AG04450 (cell line): Measurements from ENCODE around the gene BANF2. TPM values are rescaled to one million over a fixed set of nuclear protein-coding genes. Genes with fewer than 3 reads are reported as not detected.

Experiments
- CTCF ChIA-PET: fragments of 300-600, 350-600 bp; formaldehyde crosslinking; extraction: SDS; loops from one replicate; lab custom pipeline; 2022; ENCODE audit warnings: antibody characterized with exemption, inconsistent platforms; lab: Charles Lee
- POLR2A ChIA-PET: fragments of 350-600 bp; formaldehyde crosslinking; extraction: SDS; loops from one replicate; lab custom pipeline; 2021; ENCODE audit warnings: antibody characterized with exemption, inconsistent platforms; lab: Yijun Ruan, JAX
- DNase-seq: peaks from one replicate; pipeline ENCODE4 v3.0.0-alpha.2; 2011; ENCODE audit warnings: low read depth, low spot score
- H3K27ac ChIP-seq: one replicate; pipeline ENCODE4 v1.5.1; 2012; ENCODE audit warnings: low read depth, low read length, control low read depth
- H3K27me3 ChIP-seq: one replicate; pipeline ENCODE4 v1.6.0; 2012; ENCODE audit warnings: low read length; ENCODE audit not compliant: control insufficient read depth, insufficient read depth
- H3K4me3 ChIP-seq: 2 replicates; pipeline ENCODE4 v1.5.1; 2011; ENCODE audit warnings: mild to moderate bottlenecking, low read depth, low read length, control low read depth
- H3K9me3 ChIP-seq: 2 replicates; pipeline ENCODE4 v1.5.1; 2012; ENCODE audit warnings: low read length; ENCODE audit not compliant: control insufficient read depth, insufficient read depth
- polyA plus RNA-seq: library from polyadenylated mRNA; depleted of rRNA; stranded (reverse); fragments of >200 nt; gene quantifications from 2 replicates; pipeline ENCODE4 v1.2.3, GENCODE V29; 2011
- TF ChIP-seq, protein P1 (sequence below): IDR thresholded peaks from 2 replicates; pipeline ENCODE4 v1.5.1; 2011; ENCODE audit warnings: low read depth, low read length, control low read depth, inconsistent platforms

Gene BANF2
- polyA plus RNA-seq, 1 experiment = not detected

GRCh38 chr20:17743677-17744076 lies 43.9 kb downstream of the BANF2 start:
- Histone ChIP-seq H3K27me3 (no peaks in the 10 kb centered on the region), H3K9me3 (peaks cover 3% of the 10 kb centered on the region), H3K27ac (no peak overlapping the region), H3K4me3 (no peak overlapping the region)
- DNase-seq = no peak
- ChIA-PET POLR2A (interaction anchor here (1.2 kb wide), 1 partner anchor 61 kb away, joined by 4 read pairs; the partner anchor contains the start of gene RRBP1), CTCF (no interaction called here)
- TF ChIP-seq, protein P1, sequence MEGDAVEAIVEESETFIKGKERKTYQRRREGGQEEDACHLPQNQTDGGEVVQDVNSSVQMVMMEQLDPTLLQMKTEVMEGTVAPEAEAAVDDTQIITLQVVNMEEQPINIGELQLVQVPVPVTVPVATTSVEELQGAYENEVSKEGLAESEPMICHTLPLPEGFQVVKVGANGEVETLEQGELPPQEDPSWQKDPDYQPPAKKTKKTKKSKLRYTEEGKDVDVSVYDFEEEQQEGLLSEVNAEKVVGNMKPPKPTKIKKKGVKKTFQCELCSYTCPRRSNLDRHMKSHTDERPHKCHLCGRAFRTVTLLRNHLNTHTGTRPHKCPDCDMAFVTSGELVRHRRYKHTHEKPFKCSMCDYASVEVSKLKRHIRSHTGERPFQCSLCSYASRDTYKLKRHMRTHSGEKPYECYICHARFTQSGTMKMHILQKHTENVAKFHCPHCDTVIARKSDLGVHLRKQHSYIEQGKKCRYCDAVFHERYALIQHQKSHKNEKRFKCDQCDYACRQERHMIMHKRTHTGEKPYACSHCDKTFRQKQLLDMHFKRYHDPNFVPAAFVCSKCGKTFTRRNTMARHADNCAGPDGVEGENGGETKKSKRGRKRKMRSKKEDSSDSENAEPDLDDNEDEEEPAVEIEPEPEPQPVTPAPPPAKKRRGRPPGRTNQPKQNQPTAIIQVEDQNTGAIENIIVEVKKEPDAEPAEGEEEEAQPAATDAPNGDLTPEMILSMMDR = no peak

DNA sequence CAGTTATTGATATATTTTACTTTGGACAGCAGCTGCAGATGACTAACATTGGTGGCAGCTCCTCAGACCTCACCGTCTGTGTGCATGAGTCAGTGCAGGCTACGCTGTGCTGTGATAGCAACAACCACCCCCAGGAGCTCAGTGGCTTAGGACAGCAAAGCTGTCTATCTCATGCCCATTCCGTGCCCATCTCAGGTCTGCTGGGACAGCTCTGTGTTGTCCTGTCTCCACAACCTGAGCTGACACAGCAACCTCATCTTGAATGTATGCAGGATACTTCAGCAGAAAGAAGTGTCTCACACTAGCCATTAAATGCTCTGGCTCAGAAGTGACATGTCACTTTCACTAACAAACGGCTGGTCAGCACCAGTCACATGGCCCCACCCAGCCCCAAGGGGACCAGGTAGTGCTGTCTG lies 47.7 kb downstream of the BANF2 start:
- CTCF ChIA-PET = interaction anchor here (0.9 to 1.7 kb wide), 4 partner anchors 75 to 191 kb away, joined by 3 to 5 read pairs (median 3); no protein-coding TSS in a partner anchor
- H3K4me3 ChIP-seq = no peak overlapping the region

GRCh38 chr20:17748279-17748678 lies 48.5 kb downstream of the BANF2 start:
- TF ChIP-seq, protein P1 = no peak
- H3K9me3 ChIP-seq = no peaks in the 10 kb centered on the region
- POLR2A ChIA-PET = interaction anchor here (1.4 kb wide), 1 partner anchor 66 kb away, joined by 3 read pairs; the partner anchor contains the start of gene RRBP1
- peaks cover 1% of the 10 kb centered on the region for H3K27me3 ChIP-seq
- H3K4me3 ChIP-seq = no peak overlapping the region
- no peak for DNase-seq
- CTCF ChIA-PET = interaction anchor here (1.7 kb wide), 1 partner anchor 191 kb away, joined by 5 read pairs; no protein-coding TSS in a partner anchor
- H3K27ac ChIP-seq = no peak overlapping the region

More for the DNA sequence above, 47.7 kb downstream of the BANF2 start:
- DNase-seq = peak; percentile 78
- POLR2A ChIA-PET = interaction anchor here (0.9 to 1.1 kb wide), 2 partner anchors 39 to 65 kb away, joined by 3 to 14 read pairs; partner anchors contain the start of gene RRBP1
- no peaks in the 10 kb centered on the region for H3K9me3 ChIP-seq
- H3K27me3 ChIP-seq = no peaks in the 10 kb centered on the region
- TF ChIP-seq, protein P1 = no peak
- no peak overlapping the region for H3K27ac ChIP-seq

GRCh38 chr20:17749626-17749977 lies 49.8 kb downstream of the BANF2 start:
- CTCF ChIA-PET = no interaction called here
- POLR2A ChIA-PET = no interaction called here
- Histone ChIP-seq H3K9me3 (no peaks in the 10 kb centered on the region), H3K27me3 (peaks cover 11% of the 10 kb centered on the region), H3K4me3 (no peak overlapping the region), H3K27ac (no peak overlapping the region)
- no peak for DNase-seq
- TF ChIP-seq, protein P1 = no peak

GRCh38 chr20:17749978-17750721 lies 50.4 kb downstream of the BANF2 start:
- CTCF ChIA-PET = no interaction called here
- TF ChIP-seq, protein P1 = no peak
- Histone ChIP-seq H3K27ac (no peak overlapping the region), H3K4me3 (no peak overlapping the region), H3K9me3 (no peaks in the 10 kb centered on the region), H3K27me3 (peaks cover 16% of the 10 kb centered on the region)
- POLR2A ChIA-PET = interaction anchor here (0.5 kb wide), 1 partner anchor 97 kb away, joined by 6 read pairs; no protein-coding TSS in a partner anchor
- DNase-seq = no peak
